CD4-positive, alpha-beta T cell treated with Interleukin-6 for 4 hours (primary cell): Measurements from ENCODE around the gene IRAG1.

Experiments
- DNase-seq: peaks from one replicate; pipeline ENCODE4 v3.0.0-alpha.2; 2020; ENCODE audit warnings: mixed read lengths

The IRAG1 gene

GRCh38 chr11:10645212-10645795 lies 48.3 kb downstream of the IRAG1 start:
- no peak for DNase-seq
